Endodermal cell (in vitro differentiated cells): Measurements from ENCODE around the gene DPP10. TPM values are rescaled to one million over a fixed set of nuclear protein-coding genes. Genes with fewer than 3 reads are reported as not detected.

Source experiments
- DNase-seq: peaks from one replicate; pipeline ENCODE4 v3.0.0-alpha.2; 2017
- H3K27ac ChIP-seq: 2 replicates; pipeline ENCODE4 v1.5.1; 2013; ENCODE audit warnings: mild to moderate bottlenecking, low read depth, low read length, moderate library complexity
- H3K27me3 ChIP-seq: 2 replicates; pipeline ENCODE4 v1.6.1; 2013; ENCODE audit warnings: mild to moderate bottlenecking, low read length, moderate library complexity; ENCODE audit not compliant: insufficient read depth, control insufficient read depth, poor library complexity, severe bottlenecking
- H3K36me3 ChIP-seq: 2 replicates; pipeline ENCODE4 v1.7.0; 2013; ENCODE audit warnings: mild to moderate bottlenecking, low read length, moderate library complexity; ENCODE audit not compliant: control insufficient read depth, insufficient read depth
- H3K4me1 ChIP-seq: one replicate; pipeline ENCODE4 v1.7.0; 2013; ENCODE audit warnings: low read length; ENCODE audit not compliant: control insufficient read depth, insufficient read depth
- H3K4me3 ChIP-seq: 2 replicates; pipeline ENCODE4 v1.5.1; 2013; ENCODE audit warnings: mild to moderate bottlenecking, low read length, moderate library complexity
- H3K9ac ChIP-seq: 2 replicates; pipeline ENCODE4 v1.6.1; 2013; ENCODE audit warnings: mild to moderate bottlenecking, low read length, moderate library complexity; ENCODE audit not compliant: poor library complexity, severe bottlenecking; ENCODE audit errors: extremely low read depth
- H3K9me3 ChIP-seq: 2 replicates; pipeline ENCODE4 v1.6.1; 2013; ENCODE audit warnings: mild to moderate bottlenecking, low read length, moderate library complexity; ENCODE audit not compliant: control insufficient read depth
- H3K27ac Mint-ChIP-seq: 2 replicates; pipeline ENCODE4 v1.8.0; 2020; ENCODE audit warnings: mixed read lengths
- H3K27me3 Mint-ChIP-seq: 2 replicates; pipeline ENCODE4 v1.8.0; 2021; ENCODE audit warnings: mild to moderate bottlenecking, mixed read lengths; ENCODE audit not compliant: insufficient read depth
- H3K36me3 Mint-ChIP-seq: 2 replicates; pipeline ENCODE4 v1.8.0; 2020; ENCODE audit warnings: low read depth, mixed read lengths
- H3K4me1 Mint-ChIP-seq: 2 replicates; pipeline ENCODE4 v1.8.0; 2020; ENCODE audit warnings: mixed read lengths
- H3K4me3 Mint-ChIP-seq: 2 replicates; pipeline ENCODE4 v1.8.0; 2020; ENCODE audit warnings: mild to moderate bottlenecking, moderate library complexity, mixed read lengths
- H3K9me3 Mint-ChIP-seq: 2 replicates; pipeline ENCODE4 v1.8.0; 2020; ENCODE audit warnings: mild to moderate bottlenecking, mixed read lengths
- WGBS, 2 experiments: methylation state at CpG; one replicate each; pipeline versions ENCODE4 v1.1.5 to v1.1.7; 2013; ENCODE audit warnings: missing lambda C conversion rate in 2 of 2, mixed read lengths in 1 of 2; ENCODE audit not compliant: insufficient coverage in 1 of 2, insufficient read length in 1 of 2; 5-methylcytosine and 5-hydroxymethylcytosine counted together
- total RNA-seq, 2 donors: library from RNA; stranded (reverse); fragmentation: NEBNext Ultra II Directional in 1 of 2; extraction: Animal tissue kit (Norgen Biotek cat#: 25700) in 1 of 2; gene quantifications; 2 replicates in 1 of 2; 3 replicates in 1 of 2; pipeline ENCODE4 v1.2.1, GENCODE V29; 2021
- TF ChIP-seq, protein P1 (sequence below): fragments of 200-600 bp; sonication (generic); conservative IDR thresholded peaks from 2 replicates; pipeline ENCODE4 v1.5.0; 2021; ENCODE audit warnings: antibody characterized with exemption, mild to moderate bottlenecking

The DPP10 gene
- total RNA-seq, 2 donors from 2014 or later, result 8.2 to 19.2 TPM

- H3K27me3 Mint-ChIP-seq, result no peaks in the 10 kb centered on the region
- H3K27ac Mint-ChIP-seq, result no peak overlapping the region
- no peak for DNase-seq
- no peaks in the 10 kb centered on the region for H3K9me3 Mint-ChIP-seq
- Histone ChIP-seq H3K27ac (no peak overlapping the region), H3K4me1 (no peaks in the 10 kb centered on the region), H3K9ac (no peak overlapping the region), H3K27me3 (no peaks in the 10 kb centered on the region), H3K4me3 (no peak overlapping the region), H3K9me3 (no peaks in the 10 kb centered on the region), H3K36me3 (no peaks in the 10 kb centered on the region)
- TF ChIP-seq, protein P1, sequence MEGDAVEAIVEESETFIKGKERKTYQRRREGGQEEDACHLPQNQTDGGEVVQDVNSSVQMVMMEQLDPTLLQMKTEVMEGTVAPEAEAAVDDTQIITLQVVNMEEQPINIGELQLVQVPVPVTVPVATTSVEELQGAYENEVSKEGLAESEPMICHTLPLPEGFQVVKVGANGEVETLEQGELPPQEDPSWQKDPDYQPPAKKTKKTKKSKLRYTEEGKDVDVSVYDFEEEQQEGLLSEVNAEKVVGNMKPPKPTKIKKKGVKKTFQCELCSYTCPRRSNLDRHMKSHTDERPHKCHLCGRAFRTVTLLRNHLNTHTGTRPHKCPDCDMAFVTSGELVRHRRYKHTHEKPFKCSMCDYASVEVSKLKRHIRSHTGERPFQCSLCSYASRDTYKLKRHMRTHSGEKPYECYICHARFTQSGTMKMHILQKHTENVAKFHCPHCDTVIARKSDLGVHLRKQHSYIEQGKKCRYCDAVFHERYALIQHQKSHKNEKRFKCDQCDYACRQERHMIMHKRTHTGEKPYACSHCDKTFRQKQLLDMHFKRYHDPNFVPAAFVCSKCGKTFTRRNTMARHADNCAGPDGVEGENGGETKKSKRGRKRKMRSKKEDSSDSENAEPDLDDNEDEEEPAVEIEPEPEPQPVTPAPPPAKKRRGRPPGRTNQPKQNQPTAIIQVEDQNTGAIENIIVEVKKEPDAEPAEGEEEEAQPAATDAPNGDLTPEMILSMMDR, result no peak
- 95 to 97% methylated on average over 5 of the region's 6 CpGs for WGBS, 2 experiments
- peaks cover 9% of the 10 kb centered on the region for H3K4me1 Mint-ChIP-seq
- H3K4me3 Mint-ChIP-seq, result no peak overlapping the region
- H3K36me3 Mint-ChIP-seq, result no peaks in the 10 kb centered on the region
Observed at GRCh38 chr2:114814355-114814754, 371.9 kb downstream of the DPP10 start.

GRCh38 chr2:114821055-114821454 lies 378.6 kb downstream of the DPP10 start:
- no peak overlapping the region for H3K4me3 ChIP-seq
- Mint-ChIP-seq H3K27me3 (no peaks in the 10 kb centered on the region), H3K36me3 (no peaks in the 10 kb centered on the region), H3K4me3 (no peak overlapping the region), H3K9me3 (peaks cover 13% of the 10 kb centered on the region), H3K27ac (no peak overlapping the region), H3K4me1 (peaks cover 5% of the 10 kb centered on the region)
- no peak overlapping the region for H3K9ac ChIP-seq
- H3K9me3 ChIP-seq, result no peaks in the 10 kb centered on the region
- H3K27ac ChIP-seq, result no peak overlapping the region
- DNase-seq, result peak; percentile 71
- H3K27me3 ChIP-seq, result no peaks in the 10 kb centered on the region
- TF ChIP-seq, protein P1, result no peak
- no peaks in the 10 kb centered on the region for H3K4me1 ChIP-seq
- no peaks in the 10 kb centered on the region for H3K36me3 ChIP-seq
- 81% methylated on average over 3 of the region's 3 CpGs; no CpG with 5 or more reads in 1 of the 2 experiments for WGBS, 2 experiments

DNA sequence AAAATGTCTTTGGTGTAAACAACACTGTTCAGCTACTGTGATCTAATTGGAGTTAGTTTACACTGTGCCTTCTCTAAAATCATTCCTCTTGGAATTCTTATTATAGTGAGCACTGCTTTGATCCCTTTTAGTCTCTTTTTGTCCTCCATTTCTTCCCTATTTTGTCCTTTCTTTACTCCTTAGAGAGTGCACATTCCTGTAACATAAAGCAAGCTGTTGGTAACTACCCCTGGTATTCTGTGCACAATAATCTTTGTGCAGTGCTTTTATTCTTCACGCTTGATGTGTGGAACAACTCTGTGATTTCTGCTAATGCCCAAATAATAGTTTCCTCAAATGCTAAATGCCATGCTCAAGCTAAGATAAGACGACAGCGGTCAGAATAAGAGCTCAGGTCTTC lies 401.5 kb downstream of the DPP10 start:
- Histone ChIP-seq H3K9ac (no peak overlapping the region), H3K36me3 (no peaks in the 10 kb centered on the region), H3K9me3 (no peaks in the 10 kb centered on the region), H3K27ac (peak overlapping the region; percentile 62), H3K4me1 (peaks cover 17% of the 10 kb centered on the region), H3K27me3 (no peaks in the 10 kb centered on the region), H3K4me3 (no peak overlapping the region)
- Mint-ChIP-seq H3K4me3 (no peak overlapping the region), H3K36me3 (no peaks in the 10 kb centered on the region), H3K27me3 (no peaks in the 10 kb centered on the region), H3K27ac (no peak overlapping the region), H3K9me3 (no peaks in the 10 kb centered on the region), H3K4me1 (peaks cover 7% of the 10 kb centered on the region)
- 64 to 95% methylated on average over 1 to 3 of the region's 3 CpGs for WGBS, 2 experiments
- no peak for DNase-seq
- TF ChIP-seq, protein P1, result no peak
